ENCODE measurements around the gene EZR.

EZR gene

GRCh38 chr6:158725704-158726103 is 93.5 kb downstream of the EZR start:
- DNase-seq (ENCODE audit: low read depth) = no peak

GRCh38 chr6:158722176-158722729 is 96.9 kb downstream of the EZR start:
- no peak for DNase-seq (ENCODE audit: low read depth)

GRCh38 chr6:158718461-158719046 is 100.6 kb downstream of the EZR start:
- no peak for DNase-seq (ENCODE audit: low read depth)

GRCh38 chr6:158717341-158718330 is 101.5 kb downstream of the EZR start:
- no peak for DNase-seq (ENCODE audit: low read depth)

Data from stimulated activated CD8-positive, alpha-beta memory T cell treated with anti-CD3 and anti-CD28 coated beads, Interleukin-4, amount 100 ng/mL, for 24 hours (primary cell).